RWPE2 (cell line): ENCODE data around the gene KRTAP19-3.

Source experiments
- ATAC-seq: fragments of 200-7000 bp; cut with Tn5 transposase; 3 replicates; pipeline ENCODE4 v1.9.1; 2021; ENCODE audit warnings: low read depth
- DNase-seq: peaks from one replicate; pipeline ENCODE4 v3.0.0-alpha.2; 2020; ENCODE audit warnings: low spot score
- H3K27ac ChIP-seq: fragments of 450-650 bp; 2 replicates; pipeline ENCODE4 v1.5.1; 2017; ENCODE audit warnings: mild to moderate bottlenecking; ENCODE audit not compliant: poor library complexity, severe bottlenecking
- H3K27me3 ChIP-seq: fragments of 250-450 bp; sonication (Bioruptor Pico); 2 replicates; pipeline ENCODE4 v1.5.1; 2021; ENCODE audit warnings: mild to moderate bottlenecking, moderate library complexity; ENCODE audit not compliant: insufficient read depth, poor library complexity, severe bottlenecking
- H3K36me3 ChIP-seq: fragments of 250-450 bp; sonication (Bioruptor Pico); 2 replicates; pipeline ENCODE4 v1.5.1; 2020; ENCODE audit warnings: low read depth, mild to moderate bottlenecking, moderate library complexity
- H3K4me1 ChIP-seq: fragments of 250-450 bp; sonication (Bioruptor Pico); 2 replicates; pipeline ENCODE4 v1.5.1; 2021; ENCODE audit warnings: mild to moderate bottlenecking, moderate library complexity; ENCODE audit not compliant: insufficient read depth, poor library complexity, severe bottlenecking
- H3K4me3 ChIP-seq: fragments of 250-450 bp; sonication (Bioruptor Pico); 2 replicates; pipeline ENCODE4 v1.5.1; 2021; ENCODE audit warnings: mild to moderate bottlenecking, moderate library complexity; ENCODE audit not compliant: severe bottlenecking
- H3K9me3 ChIP-seq: fragments of 250-450 bp; sonication (Bioruptor Pico); 2 replicates; pipeline ENCODE4 v1.5.1; 2021; ENCODE audit warnings: mild to moderate bottlenecking, moderate library complexity; ENCODE audit not compliant: severe bottlenecking
- TF ChIP-seq, protein P1 (sequence below): fragments of 450-650 bp; IDR thresholded peaks from one replicate; pipeline ENCODE4 v1.5.1; 2017; ENCODE audit warnings: mild to moderate bottlenecking, moderate library complexity; ENCODE audit not compliant: poor library complexity, severe bottlenecking

Gene KRTAP19-3

DNA sequence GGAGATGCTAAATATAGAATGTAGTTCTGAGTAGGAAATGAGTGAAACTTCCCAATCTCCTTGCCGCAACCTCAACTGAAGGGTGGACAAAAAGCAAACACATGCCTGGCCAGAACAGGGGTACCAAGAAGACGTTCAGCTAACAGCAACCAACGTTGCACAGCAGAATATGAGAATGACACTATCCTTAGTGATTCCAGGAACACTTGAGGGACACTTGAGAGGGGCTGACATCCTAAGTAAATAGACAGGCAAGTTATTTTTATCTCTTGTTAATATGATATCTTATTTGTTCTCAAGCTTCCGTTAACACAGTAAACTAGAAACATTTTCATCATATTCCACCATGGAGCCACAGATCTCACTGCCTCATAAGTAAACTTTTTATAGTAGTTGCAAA is 12.6 kb downstream of the KRTAP19-3 start:
- DNase-seq (no peak), ATAC-seq (no peak)
- Histone ChIP-seq H3K27me3 (no peaks in the 10 kb centered on the region), H3K4me3 (no peak overlapping the region), H3K9me3 (no peaks in the 10 kb centered on the region), H3K4me1 (no peaks in the 10 kb centered on the region), H3K27ac (no peak overlapping the region), H3K36me3 (no peaks in the 10 kb centered on the region)
- TF ChIP-seq, protein P1, sequence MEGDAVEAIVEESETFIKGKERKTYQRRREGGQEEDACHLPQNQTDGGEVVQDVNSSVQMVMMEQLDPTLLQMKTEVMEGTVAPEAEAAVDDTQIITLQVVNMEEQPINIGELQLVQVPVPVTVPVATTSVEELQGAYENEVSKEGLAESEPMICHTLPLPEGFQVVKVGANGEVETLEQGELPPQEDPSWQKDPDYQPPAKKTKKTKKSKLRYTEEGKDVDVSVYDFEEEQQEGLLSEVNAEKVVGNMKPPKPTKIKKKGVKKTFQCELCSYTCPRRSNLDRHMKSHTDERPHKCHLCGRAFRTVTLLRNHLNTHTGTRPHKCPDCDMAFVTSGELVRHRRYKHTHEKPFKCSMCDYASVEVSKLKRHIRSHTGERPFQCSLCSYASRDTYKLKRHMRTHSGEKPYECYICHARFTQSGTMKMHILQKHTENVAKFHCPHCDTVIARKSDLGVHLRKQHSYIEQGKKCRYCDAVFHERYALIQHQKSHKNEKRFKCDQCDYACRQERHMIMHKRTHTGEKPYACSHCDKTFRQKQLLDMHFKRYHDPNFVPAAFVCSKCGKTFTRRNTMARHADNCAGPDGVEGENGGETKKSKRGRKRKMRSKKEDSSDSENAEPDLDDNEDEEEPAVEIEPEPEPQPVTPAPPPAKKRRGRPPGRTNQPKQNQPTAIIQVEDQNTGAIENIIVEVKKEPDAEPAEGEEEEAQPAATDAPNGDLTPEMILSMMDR, result no peak

DNA sequence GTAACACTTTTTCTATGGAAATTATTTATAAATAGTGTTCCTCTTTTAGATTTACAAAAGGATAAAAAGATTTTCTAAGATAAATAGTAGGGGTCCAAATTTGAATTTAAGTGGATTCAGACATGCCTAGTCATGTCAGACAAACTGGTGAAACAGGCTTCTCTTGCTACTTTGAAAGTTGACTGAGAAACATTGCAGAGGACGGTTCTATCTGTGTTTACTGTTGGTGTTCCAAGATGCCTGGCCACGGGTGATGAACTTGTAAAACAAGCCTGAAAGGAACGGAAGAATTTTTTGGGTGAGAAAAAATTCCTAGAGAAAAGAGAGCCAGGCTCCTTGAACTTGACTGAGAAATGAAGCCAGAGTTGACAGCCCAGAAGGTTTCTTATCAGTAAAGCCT is 13.8 kb downstream of the KRTAP19-3 start:
- H3K4me1 ChIP-seq, result no peaks in the 10 kb centered on the region
- H3K36me3 ChIP-seq, result no peaks in the 10 kb centered on the region
- no peak overlapping the region for H3K27ac ChIP-seq
- H3K9me3 ChIP-seq, result no peaks in the 10 kb centered on the region
- H3K4me3 ChIP-seq, result no peak overlapping the region
- H3K27me3 ChIP-seq, result no peaks in the 10 kb centered on the region
- ATAC-seq (no peak), DNase-seq (no peak)
- TF ChIP-seq, protein P1, result no peak

DNA sequence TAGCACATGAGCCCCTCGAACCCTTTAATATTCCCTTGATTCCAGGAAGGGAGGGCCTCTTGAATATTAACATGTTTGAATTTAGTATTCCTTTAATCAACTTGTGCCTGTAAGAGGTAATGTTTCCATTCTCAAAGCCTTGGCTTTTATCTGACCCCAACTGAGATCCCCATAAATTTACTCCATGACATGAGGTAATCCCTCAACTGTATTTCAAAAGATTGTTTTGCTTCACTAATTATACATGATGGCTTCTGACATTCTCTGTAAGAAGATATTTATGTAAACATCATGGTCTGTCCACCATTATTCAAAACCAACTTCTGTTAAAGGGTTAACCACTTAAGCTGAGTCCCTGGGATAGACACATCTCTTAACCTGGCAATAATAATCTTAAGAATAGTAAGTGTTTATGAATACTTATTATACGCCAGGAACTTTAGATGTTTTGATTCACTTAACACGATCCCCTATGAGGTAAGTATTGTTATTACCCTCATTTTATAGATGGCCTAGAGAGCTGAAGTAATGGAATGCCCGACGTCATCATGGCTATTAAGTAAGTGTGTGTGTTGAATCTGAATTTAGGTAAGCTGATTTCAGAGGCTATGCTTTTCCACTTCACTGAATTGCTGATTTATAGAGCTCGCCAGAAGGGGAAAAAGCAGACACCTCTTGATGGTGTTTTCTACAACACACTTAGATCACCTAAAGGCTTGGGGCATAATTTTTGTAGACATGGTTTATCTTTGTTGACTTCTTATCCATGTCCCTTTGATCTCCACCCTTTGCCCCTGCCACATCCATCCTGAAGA is 22.7 kb downstream of the KRTAP19-3 start:
- no peak overlapping the region for H3K27ac ChIP-seq
- H3K27me3 ChIP-seq, result peaks cover 7% of the 10 kb centered on the region
- no peaks in the 10 kb centered on the region for H3K9me3 ChIP-seq
- H3K4me3 ChIP-seq, result no peak overlapping the region
- H3K4me1 ChIP-seq, result no peaks in the 10 kb centered on the region
- H3K36me3 ChIP-seq, result no peaks in the 10 kb centered on the region
- TF ChIP-seq, protein P1, result no peak
- ATAC-seq, result no peak
- no peak for DNase-seq

DNA sequence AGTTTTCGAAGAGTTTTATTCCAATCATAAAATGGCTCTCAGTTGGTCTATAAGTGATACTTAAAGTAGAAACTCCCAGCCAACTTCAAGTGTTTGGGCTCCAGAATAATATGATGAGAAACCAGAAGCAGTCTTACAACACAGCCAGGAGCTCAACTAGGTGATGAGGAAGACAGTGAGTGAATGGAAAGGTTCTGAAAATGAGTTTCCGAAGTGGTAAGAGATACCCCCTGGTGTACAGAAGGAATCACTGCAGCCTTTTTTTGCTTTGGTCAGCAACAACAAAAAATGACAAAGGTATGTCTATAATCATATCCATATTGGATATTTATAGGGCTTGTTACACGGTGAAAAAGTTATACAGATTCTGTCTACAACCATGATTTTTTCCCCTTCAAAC is 28.1 kb downstream of the KRTAP19-3 start:
- DNase-seq, result no peak
- no peak overlapping the region for H3K4me3 ChIP-seq
- no peaks in the 10 kb centered on the region for H3K4me1 ChIP-seq
- TF ChIP-seq, protein P1, result peak; percentile 66
- H3K27me3 ChIP-seq, result peaks cover 4% of the 10 kb centered on the region
- H3K9me3 ChIP-seq, result no peaks in the 10 kb centered on the region
- 0 out of 3 replicates have a peak, but pooled peaks have one; percentile 14 for ATAC-seq
- no peak overlapping the region for H3K27ac ChIP-seq
- no peaks in the 10 kb centered on the region for H3K36me3 ChIP-seq

DNA sequence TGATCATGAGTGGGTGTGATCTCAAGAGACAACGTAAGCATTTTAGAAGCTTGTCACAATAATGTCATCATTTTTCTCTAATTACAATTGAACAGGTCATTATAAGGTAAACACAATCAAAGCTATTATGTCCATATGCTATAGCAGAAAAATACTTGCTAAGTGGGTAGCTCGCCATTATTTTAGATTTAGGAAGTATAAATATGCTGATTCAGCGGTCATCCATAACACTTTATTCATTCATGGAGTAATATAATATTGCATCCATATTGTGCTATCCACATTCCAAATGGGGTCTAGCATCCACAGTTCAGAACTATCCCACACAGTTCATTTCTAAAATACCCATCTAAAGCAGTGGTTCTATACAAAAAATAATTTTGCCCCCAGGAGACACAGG is 43.3 kb downstream of the KRTAP19-3 start:
- Histone ChIP-seq H3K9me3 (no peaks in the 10 kb centered on the region), H3K27me3 (no peaks in the 10 kb centered on the region), H3K27ac (no peak overlapping the region), H3K4me3 (no peak overlapping the region), H3K36me3 (no peaks in the 10 kb centered on the region), H3K4me1 (no peaks in the 10 kb centered on the region)
- ATAC-seq (no peak), DNase-seq (no peak)
- TF ChIP-seq, protein P1, result no peak
